Activated B cell treated with CpG ODN at 0.5 μM for 24 hours (primary cell): ENCODE results near the gene SARDH. TPM values are rescaled to one million over a fixed set of nuclear protein-coding genes. Genes with fewer than 3 reads are reported as not detected.

Experiments used
- ATAC-seq: fragments of 200-7000 bp; cut with Tn5 transposase; one replicate; pipeline ENCODE4 v1.10.0; 2021; ENCODE audit warnings: low read depth, mild to moderate bottlenecking, moderate library complexity
- CTCF ChIA-PET: fragments of 350-600 bp; sonication (Branson Sonifier 250); formaldehyde crosslinking; loops from one replicate; lab custom pipeline; 2021; ENCODE audit warnings: antibody characterized with exemption; lab: Charles Lee
- POLR2A ChIA-PET: fragments of 350-600 bp; sonication (Branson Sonifier 250); formaldehyde crosslinking; loops from one replicate; lab custom pipeline; 2021; ENCODE audit warnings: antibody characterized with exemption; lab: Charles Lee
- DNase-seq: peaks from one replicate; pipeline ENCODE4 v3.0.0; 2022
- H3K27ac Mint-ChIP-seq: one replicate; pipeline ENCODE4 v1.8.0; 2020; ENCODE audit warnings: mixed read lengths
- H3K27me3 Mint-ChIP-seq: one replicate; pipeline ENCODE4 v1.8.0; 2021; ENCODE audit warnings: mixed read lengths
- H3K36me3 Mint-ChIP-seq: one replicate; pipeline ENCODE4 v1.8.0; 2021; ENCODE audit warnings: low read depth, mixed read lengths
- H3K4me1 Mint-ChIP-seq: one replicate; pipeline ENCODE4 v1.8.0; 2021; ENCODE audit warnings: mixed read lengths
- H3K4me3 Mint-ChIP-seq: one replicate; pipeline ENCODE4 v1.8.0; 2020; ENCODE audit warnings: mild to moderate bottlenecking, mixed read lengths
- H3K9me3 Mint-ChIP-seq: one replicate; pipeline ENCODE4 v1.8.0; 2020; ENCODE audit warnings: mixed read lengths
- CTCF ChIP-seq: fragments of 200-600 bp; IDR thresholded peaks from one replicate; pipeline ENCODE4 v1.8.0; 2022; ENCODE audit warnings: antibody characterized with exemption, mild to moderate bottlenecking
- intact Hi-C: fragments of 100-400 bp; cut with micrococcal nuclease; formaldehyde crosslinking; loops from one replicate; pipeline ENCODE4 v1.15.1; 2024
- total RNA-seq: library from RNA; stranded (reverse); gene quantifications from 2 replicates; pipeline ENCODE4 v1.2.3, GENCODE V29; 2022

The SARDH gene
- total RNA-seq, 1 donor from 2014 or later = not detected

- H3K27me3 Mint-ChIP-seq = peaks cover 18% of the 10 kb centered on the region
- POLR2A ChIA-PET = interaction anchor here (0.6 kb wide), 1 partner anchor 407 kb away, joined by 4 read pairs; no protein-coding TSS in a partner anchor
- H3K4me1 Mint-ChIP-seq = peaks cover 27% of the 10 kb centered on the region
- DNase-seq = no peak
- no peaks in the 10 kb centered on the region for H3K36me3 Mint-ChIP-seq
- CTCF ChIA-PET = no interaction called here
- intact Hi-C loops = no loop called here
- H3K4me3 Mint-ChIP-seq = no peak overlapping the region
- H3K27ac Mint-ChIP-seq = no peak overlapping the region
- no peak for TF ChIP-seq CTCF
- no peak for ATAC-seq
- no peaks in the 10 kb centered on the region for H3K9me3 Mint-ChIP-seq
Observed at GRCh38 chr9:133730994-133731715, 7.0 kb downstream of the SARDH start.

- CTCF ChIA-PET = interaction anchor here (1.7 kb wide), 1 partner anchor 13 kb away, joined by 6 read pairs; no protein-coding TSS in a partner anchor
- H3K36me3 Mint-ChIP-seq = no peaks in the 10 kb centered on the region
- intact Hi-C loops = no loop called here
Observed at GRCh38 chr9:133729617-133730281, 8.4 kb downstream of the SARDH start.

GRCh38 chr9:133728856-133729616 lies 9.1 kb downstream of the SARDH start:
- ChIA-PET CTCF (interaction anchor here (1.7 to 2.5 kb wide), 2 partner anchors 14 kb away, joined by 6 to 8 read pairs; no protein-coding TSS in a partner anchor), POLR2A (no interaction called here)
- Mint-ChIP-seq H3K9me3 (no peaks in the 10 kb centered on the region), H3K27ac (no peak overlapping the region), H3K27me3 (peaks cover 17% of the 10 kb centered on the region), H3K4me1 (peaks cover 6% of the 10 kb centered on the region), H3K4me3 (no peak overlapping the region), H3K36me3 (no peaks in the 10 kb centered on the region)
- intact Hi-C loops = no loop called here
- TF ChIP-seq CTCF = no peak
- ATAC-seq (no peak), DNase-seq (no peak)

More at GRCh38 chr9:133729617-133730281, 8.4 kb downstream of the SARDH start:
- Mint-ChIP-seq H3K4me3 (no peak overlapping the region), H3K4me1 (peaks cover 13% of the 10 kb centered on the region), H3K27me3 (peaks cover 14% of the 10 kb centered on the region), H3K9me3 (no peaks in the 10 kb centered on the region), H3K27ac (no peak overlapping the region)
- TF ChIP-seq CTCF = no peak
- POLR2A ChIA-PET = no interaction called here
- DNase-seq (no peak), ATAC-seq (no peak)

GRCh38 chr9:133727876-133728441 lies 10.2 kb downstream of the SARDH start:
- POLR2A ChIA-PET = no interaction called here
- no peak for DNase-seq
- intact Hi-C loops = no loop called here

More at GRCh38 chr9:133727876-133728441, 10.2 kb downstream of the SARDH start:
- no peak overlapping the region for H3K4me3 Mint-ChIP-seq
- ATAC-seq = no peak
- H3K4me1 Mint-ChIP-seq = peaks cover 4% of the 10 kb centered on the region
- peaks cover 21% of the 10 kb centered on the region for H3K27me3 Mint-ChIP-seq
- H3K9me3 Mint-ChIP-seq = no peaks in the 10 kb centered on the region
- TF ChIP-seq CTCF = no peak
- CTCF ChIA-PET = interaction anchor here (1.5 to 2.5 kb wide), 3 partner anchors 15 to 266 kb away, joined by 3 to 8 read pairs (median 8); no protein-coding TSS in a partner anchor
- H3K36me3 Mint-ChIP-seq = no peaks in the 10 kb centered on the region
- no peak overlapping the region for H3K27ac Mint-ChIP-seq
